AG10803 (cell line): ENCODE data around the gene ABHD12B.

Experiments used
- DNase-seq: peaks from one replicate; pipeline ENCODE4 v3.0.0; 2010; ENCODE audit warnings: low read depth
- H3K4me3 ChIP-seq: 2 replicates; pipeline ENCODE4 v1.5.1; 2011; ENCODE audit warnings: mild to moderate bottlenecking, low read length, control low read depth
- TF ChIP-seq, protein P1 (sequence below): conservative IDR thresholded peaks from 2 replicates; pipeline ENCODE4 v1.5.1; 2011; ENCODE audit warnings: mild to moderate bottlenecking, low read length, control low read depth, inconsistent platforms

ABHD12B gene

DNA sequence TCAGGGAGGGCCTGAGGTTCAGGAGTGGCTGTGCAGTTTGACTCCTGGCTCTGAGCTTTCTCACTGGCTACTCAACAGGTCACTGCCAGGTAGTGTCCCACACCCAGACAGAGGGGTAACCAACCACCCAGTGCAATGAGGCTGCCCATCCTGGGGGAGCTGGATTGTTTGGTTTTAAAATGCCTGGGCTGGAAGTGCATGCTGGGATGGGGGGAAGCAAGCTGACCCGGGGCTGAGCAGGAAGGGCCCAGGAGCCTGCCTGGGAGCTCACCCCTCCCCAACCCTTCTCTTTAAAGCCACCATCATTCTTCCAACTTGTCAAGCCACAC, 12.6 kb upstream of the ABHD12B start:
- TF ChIP-seq, protein P1, sequence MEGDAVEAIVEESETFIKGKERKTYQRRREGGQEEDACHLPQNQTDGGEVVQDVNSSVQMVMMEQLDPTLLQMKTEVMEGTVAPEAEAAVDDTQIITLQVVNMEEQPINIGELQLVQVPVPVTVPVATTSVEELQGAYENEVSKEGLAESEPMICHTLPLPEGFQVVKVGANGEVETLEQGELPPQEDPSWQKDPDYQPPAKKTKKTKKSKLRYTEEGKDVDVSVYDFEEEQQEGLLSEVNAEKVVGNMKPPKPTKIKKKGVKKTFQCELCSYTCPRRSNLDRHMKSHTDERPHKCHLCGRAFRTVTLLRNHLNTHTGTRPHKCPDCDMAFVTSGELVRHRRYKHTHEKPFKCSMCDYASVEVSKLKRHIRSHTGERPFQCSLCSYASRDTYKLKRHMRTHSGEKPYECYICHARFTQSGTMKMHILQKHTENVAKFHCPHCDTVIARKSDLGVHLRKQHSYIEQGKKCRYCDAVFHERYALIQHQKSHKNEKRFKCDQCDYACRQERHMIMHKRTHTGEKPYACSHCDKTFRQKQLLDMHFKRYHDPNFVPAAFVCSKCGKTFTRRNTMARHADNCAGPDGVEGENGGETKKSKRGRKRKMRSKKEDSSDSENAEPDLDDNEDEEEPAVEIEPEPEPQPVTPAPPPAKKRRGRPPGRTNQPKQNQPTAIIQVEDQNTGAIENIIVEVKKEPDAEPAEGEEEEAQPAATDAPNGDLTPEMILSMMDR, result no peak
- peak overlapping the region; percentile 60 for H3K4me3 ChIP-seq
- no peak for DNase-seq

DNA sequence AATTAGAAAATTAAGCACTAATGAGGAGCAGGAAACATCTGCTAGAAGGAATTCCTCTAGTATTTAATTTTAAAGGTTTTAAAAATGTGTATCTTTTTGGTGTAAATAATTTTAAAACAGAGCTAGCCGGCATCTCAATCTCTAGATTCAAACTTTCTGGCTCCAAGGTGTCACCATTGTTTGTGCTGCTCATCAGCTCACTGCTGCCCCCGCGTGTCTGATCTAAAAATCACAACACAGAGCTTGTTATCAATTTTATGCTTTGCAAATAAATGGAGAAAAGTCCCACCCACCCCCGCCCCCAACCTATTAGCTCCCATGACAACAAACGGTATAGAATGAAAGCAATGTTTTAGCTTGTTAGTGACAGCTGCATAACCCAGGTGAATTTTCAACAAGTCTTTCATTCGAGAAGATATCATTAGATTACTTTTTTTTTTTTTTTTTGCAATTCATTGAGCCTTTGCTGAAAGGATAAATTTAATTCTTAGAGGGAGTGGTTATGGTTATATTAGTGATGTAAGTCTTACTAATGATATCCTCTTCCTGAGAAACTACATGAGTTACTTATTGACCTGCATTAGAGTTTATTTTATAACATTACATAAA, 11.3 kb upstream of the ABHD12B start:
- H3K4me3 ChIP-seq, result peak overlapping the region; percentile 60

DNA sequence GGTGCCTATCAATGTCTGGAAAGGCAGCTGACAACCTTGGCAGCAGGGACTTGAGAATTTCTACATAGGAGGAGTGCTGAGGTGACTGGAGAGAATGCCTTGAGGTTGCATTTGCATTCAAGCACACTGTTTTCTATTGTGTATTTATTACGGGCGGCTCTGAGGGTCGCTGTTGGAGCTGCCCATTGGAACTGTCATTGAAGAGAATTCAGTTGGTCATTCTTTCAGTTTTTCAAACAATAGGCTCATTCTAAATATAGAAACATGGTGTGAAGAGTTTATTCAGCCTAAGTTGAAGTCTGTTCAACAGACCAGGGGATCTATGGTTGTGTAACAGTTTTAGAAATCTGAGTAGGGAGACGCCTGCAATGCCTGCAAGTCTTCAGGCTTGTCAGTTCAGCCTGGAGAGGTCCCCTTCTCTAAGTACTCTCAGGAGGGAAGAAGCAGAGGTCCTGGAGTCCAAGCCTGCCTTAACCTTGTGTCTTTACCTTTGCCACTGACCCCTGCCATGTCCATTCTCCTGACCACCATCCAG, 9.8 kb upstream of the ABHD12B start:
- TF ChIP-seq, protein P1, result no peak
- H3K4me3 ChIP-seq, result no peak overlapping the region
- DNase-seq, result peak; percentile 7

More for the DNA sequence above, 11.3 kb upstream of the ABHD12B start:
- peak; percentile 75 for DNase-seq
- TF ChIP-seq, protein P1, result peak; percentile 77

DNA sequence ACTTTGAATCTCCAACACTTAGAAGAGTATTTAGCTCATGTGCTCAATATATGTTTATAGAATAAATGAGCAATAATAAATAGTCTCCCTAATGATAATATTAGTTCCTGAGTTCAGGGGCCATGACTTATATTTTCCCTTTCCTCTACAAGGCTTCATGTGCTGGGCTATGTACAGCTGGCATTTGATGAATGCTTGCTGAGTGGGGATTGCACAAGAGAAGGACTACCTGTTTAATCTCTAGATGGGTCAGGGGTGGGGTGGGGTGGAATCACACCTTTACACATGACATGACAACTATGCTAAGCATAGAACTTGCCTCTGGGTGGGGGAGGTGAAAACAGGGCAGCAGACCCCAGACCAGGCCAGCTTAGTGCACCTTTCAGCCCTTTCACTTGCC, 7.6 kb upstream of the ABHD12B start:
- TF ChIP-seq, protein P1, result no peak

DNA sequence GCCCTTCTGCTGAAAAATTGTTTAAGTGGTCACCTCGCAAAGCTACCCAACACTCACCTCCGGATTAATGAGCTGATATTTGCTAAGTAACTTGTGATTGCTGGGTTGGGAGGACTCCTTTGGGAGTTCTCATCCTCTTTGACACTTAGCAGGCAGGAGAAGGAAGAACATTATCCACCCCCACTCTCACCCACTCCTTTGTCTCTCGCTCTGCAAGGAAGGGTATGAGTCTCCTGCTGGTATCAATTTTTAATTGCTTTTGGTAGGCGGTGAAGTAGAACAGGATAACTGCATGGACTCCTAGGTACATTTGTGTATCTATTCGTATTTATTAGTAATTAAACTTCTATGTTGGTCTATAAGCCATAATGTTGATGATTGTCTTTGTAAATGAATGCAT, 6.9 kb upstream of the ABHD12B start:
- TF ChIP-seq, protein P1, result no peak
- no peak for DNase-seq
- no peak overlapping the region for H3K4me3 ChIP-seq

More for the DNA sequence above, 7.6 kb upstream of the ABHD12B start:
- H3K4me3 ChIP-seq, result no peak overlapping the region
- DNase-seq, result no peak

DNA sequence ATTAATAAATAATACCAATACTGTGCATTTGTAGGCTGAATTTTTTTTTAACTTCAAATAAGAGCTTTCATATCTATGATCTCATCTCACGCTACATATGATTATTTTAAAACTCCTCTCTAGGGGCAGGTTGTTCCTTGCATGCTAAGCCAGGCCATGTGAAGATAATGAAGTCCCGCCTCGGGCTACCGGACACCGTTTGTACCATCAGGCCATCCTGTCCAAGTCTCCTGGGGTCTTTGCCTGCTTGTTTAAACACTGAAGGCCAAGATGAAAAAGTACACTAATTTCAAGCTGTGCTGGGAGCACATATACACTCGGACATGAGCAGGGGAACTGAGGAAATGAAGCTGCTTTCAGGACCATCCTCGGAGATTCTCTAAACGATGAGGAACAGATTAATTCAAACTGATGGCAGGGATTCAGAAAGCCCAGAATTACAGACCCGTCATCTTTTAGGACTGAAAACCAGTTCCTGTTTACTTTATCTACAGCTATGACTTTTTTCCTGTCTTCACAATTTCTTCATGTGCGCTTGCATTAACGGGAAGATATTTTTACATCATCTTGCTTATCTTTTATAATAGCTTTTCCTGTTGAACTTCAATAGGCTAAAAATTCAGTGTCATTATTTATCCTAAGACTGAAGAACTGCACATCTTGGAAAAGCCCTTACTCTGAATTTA, 6.3 kb upstream of the ABHD12B start:
- H3K4me3 ChIP-seq, result no peak overlapping the region
- TF ChIP-seq, protein P1, result no peak
- no peak for DNase-seq

DNA sequence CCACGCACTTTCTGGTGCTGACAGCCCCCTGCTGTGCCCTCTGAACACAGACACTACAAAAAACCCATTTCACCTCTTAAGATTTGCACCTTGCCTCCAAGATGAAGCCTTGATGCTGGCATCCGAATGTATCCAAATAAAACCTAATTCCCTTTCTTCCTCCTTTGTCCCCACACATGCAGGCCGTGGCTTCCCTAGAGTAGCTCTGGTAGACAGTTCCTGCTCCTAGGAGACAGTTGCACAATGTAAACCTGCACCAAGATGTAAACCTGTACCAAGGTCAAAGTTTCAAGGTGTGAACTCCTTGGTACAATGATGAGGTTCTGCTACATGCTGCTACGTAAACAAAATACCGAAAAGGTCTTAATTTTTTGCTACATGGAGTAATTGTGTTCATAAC, 625 bp upstream of the ABHD12B start:
- H3K4me3 ChIP-seq, result no peak overlapping the region
- TF ChIP-seq, protein P1, result no peak
- no peak for DNase-seq
